Measurements from ENCODE around the gene CLIC3.
A peak's percentile ranks its signal among the peaks of the same experiment; 100 is the strongest.

Gene CLIC3

DNA sequence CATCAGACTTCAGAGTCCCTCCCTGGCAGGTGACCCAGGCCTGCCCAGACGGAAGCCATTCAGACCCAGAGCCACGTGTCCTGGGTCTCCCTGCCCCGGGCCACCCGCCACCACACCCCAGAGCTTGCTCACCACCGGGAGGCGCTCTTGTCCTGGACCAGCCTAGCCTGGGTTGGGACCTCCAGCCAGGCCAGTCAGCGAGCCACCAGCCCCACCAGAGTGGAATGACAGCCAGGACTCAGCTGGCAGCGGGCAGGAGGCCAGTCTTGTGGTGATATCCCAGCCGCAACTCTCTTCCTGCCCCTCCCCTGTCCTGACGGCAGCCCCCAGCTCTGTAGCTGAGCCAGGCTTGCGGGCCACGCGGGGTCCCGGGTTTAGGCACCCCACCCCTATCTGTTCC, 20.7 kb downstream of the CLIC3 start:
- H3K27ac Mint-ChIP-seq = no peak overlapping the region
- H3K27me3 Mint-ChIP-seq = peaks cover 55% of the 10 kb centered on the region
- H3K9me3 Mint-ChIP-seq = no peaks in the 10 kb centered on the region
- no peak for ATAC-seq
- no peaks in the 10 kb centered on the region for H3K36me3 Mint-ChIP-seq
- H3K4me3 Mint-ChIP-seq = no peak overlapping the region
- H3K4me1 Mint-ChIP-seq = no peaks in the 10 kb centered on the region

DNA sequence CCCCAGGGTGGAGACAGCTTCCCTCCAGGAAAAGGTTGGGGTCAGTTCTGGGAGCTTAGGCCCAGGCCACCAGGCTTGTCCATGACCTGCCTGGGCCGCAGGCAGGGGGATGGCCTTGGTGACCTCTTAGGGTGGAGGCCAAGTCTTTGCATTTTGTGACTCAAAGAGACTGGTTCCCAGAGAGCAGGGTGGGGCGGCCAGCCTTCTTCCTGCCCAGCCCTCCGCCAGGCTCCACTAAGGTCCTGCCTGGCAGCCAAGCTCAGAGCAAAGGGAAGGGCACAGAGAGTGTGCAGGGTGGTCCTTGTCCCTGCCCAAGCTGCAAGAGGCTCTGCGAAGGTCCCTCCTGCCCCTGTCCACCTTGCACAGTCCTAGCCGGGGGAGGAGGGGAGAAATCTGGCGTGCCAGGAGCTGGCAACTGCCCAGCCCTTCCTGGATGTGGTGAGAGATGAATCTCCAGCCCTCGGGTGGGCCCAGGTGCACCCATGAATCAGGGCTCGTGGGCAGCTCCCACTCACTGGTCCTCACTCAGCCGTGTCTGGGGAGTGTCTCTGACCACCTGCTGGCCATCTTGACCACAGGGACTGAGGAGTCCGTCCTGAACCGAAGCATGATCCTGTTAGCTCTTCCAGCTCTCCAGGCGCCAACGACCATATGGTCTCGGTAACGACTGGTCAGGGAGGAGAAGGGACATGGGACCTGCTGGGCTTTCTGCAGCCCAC, 21.4 kb downstream of the CLIC3 start:
- no peaks in the 10 kb centered on the region for H3K36me3 Mint-ChIP-seq
- no peak overlapping the region for H3K27ac Mint-ChIP-seq
- H3K4me1 Mint-ChIP-seq = no peaks in the 10 kb centered on the region
- no peak for ATAC-seq
- H3K9me3 Mint-ChIP-seq = no peaks in the 10 kb centered on the region
- H3K4me3 Mint-ChIP-seq = no peak overlapping the region
- H3K27me3 Mint-ChIP-seq = peaks cover 55% of the 10 kb centered on the region

DNA sequence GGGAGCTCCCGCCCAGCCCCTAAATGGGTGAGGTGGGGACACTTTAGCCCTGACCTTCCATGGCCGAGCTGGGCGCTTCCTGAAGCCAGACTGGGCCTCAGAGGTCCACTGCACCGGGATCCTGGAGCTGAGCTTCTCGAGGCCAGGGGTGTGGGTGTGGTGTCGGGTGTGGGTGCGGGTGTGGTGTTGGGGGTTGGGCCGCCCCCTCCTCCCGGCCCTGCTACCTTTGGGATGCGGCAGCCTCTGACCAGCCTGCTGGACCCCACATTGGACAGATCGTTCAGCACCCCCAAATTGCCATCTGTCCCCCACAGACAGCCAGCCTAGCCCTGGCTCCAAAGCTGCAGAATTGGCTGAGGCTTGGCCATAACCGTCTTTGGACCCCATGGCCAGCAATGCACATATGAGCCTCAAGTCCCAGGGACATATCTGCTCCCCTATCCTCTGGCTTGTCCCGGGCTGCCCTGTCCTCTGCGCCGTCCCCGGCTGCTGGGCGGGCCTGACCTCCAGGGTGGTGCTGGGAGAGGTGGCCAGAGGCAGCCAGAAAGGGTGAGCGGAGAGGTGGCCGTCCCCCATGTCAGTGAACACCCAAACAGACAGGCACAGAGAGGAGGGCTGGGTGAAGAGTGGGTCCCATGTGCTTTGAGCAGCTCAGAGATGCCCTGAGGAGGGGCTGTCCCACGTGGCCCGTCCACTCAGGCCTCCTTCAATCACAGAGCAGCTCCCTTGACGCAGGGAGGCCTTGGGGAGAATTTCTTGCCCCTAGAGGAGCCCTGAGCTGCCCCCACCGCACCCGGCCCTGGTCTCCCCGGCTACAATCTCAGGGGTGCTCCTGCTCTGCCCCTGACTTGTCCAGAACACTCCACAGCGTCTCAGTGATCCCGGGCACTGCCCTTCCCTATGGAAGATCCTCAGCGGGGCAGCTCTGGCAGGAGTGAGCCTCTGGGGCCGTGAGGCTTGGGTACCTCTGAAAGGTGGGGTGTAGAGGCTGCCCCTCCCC, 22.4 kb downstream of the CLIC3 start:
- H3K4me1 Mint-ChIP-seq = no peaks in the 10 kb centered on the region
- no peaks in the 10 kb centered on the region for H3K36me3 Mint-ChIP-seq
- no peak overlapping the region for H3K27ac Mint-ChIP-seq

DNA sequence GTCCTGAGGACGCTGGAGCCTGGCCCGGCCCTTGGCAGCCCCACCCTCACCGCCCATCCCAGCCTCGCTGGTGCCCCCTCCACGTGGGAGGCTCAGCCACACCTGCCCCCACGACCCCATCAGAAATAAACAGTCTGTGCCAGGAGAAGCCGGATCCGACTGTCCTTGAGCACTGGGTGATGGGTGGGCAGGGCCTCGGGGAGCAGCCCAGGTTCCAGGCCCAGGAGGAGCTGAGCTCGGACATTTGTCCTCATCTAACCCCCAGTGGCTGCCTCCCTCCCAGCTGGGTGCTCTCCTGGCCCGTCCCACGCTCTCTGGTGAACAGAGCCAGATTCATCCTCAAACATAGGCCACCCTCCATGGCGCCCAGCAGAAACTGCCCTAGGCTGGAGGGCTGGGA, 23.6 kb downstream of the CLIC3 start:
- ATAC-seq = no peak
- no peak overlapping the region for H3K4me3 Mint-ChIP-seq

More for the DNA sequence above, 22.4 kb downstream of the CLIC3 start:
- Mint-ChIP-seq H3K9me3 (no peaks in the 10 kb centered on the region), H3K4me3 (no peak overlapping the region), H3K27me3 (peaks cover 62% of the 10 kb centered on the region)
- no peak for ATAC-seq

DNA sequence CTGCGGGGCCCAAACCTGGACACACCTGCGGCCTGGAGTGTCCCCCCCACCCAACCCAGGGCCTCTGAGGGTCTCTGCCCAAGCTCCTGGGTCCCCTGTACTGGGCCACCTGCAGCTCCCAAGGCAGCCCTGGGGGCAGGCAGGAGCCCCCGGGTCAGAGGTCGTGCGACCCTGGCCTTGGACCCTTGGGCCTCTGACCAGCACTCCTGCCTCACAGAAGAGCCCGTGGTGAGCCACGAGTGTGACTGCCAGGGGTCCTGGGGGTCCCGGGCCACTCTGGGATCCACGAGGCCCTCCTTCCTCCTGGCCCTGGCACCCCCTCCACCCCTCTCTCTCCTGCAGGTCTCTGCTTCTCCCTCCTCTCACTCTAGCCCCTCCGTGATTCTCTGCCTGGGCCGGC, 24.0 kb downstream of the CLIC3 start:
- H3K27me3 Mint-ChIP-seq = peaks cover 72% of the 10 kb centered on the region
- no peak overlapping the region for H3K4me3 Mint-ChIP-seq
- no peak overlapping the region for H3K27ac Mint-ChIP-seq
- no peak for ATAC-seq
- no peaks in the 10 kb centered on the region for H3K36me3 Mint-ChIP-seq
- no peaks in the 10 kb centered on the region for H3K9me3 Mint-ChIP-seq
- no peaks in the 10 kb centered on the region for H3K4me1 Mint-ChIP-seq

More for the DNA sequence above, 23.6 kb downstream of the CLIC3 start:
- H3K36me3 Mint-ChIP-seq = no peaks in the 10 kb centered on the region
- H3K9me3 Mint-ChIP-seq = no peaks in the 10 kb centered on the region
- no peak overlapping the region for H3K27ac Mint-ChIP-seq
- no peaks in the 10 kb centered on the region for H3K4me1 Mint-ChIP-seq
- H3K27me3 Mint-ChIP-seq = peaks cover 72% of the 10 kb centered on the region

DNA sequence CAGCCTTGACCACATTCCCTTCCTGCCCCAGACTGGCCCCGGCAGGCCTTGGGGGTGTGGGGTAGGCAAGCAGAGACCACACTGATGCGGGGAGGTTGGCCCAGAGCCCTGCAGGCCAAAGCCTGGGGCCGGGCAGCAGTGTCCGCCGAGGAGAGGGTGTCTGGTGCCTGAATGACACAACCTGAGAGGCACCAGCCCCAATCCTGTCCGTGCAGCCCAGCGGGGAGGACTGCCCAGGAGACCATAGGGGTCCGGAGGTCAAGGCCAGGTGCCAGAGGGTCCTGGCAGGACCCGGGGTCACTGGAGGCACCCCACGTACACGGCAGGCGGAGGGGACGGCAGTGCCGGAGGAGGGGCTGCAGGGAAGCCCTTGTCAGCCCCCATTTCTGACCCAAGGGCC, 24.6 kb downstream of the CLIC3 start:
- Mint-ChIP-seq H3K4me3 (no peak overlapping the region), H3K4me1 (no peaks in the 10 kb centered on the region), H3K27ac (no peak overlapping the region), H3K36me3 (no peaks in the 10 kb centered on the region), H3K27me3 (peaks cover 72% of the 10 kb centered on the region), H3K9me3 (no peaks in the 10 kb centered on the region)
- ATAC-seq = no peak

DNA sequence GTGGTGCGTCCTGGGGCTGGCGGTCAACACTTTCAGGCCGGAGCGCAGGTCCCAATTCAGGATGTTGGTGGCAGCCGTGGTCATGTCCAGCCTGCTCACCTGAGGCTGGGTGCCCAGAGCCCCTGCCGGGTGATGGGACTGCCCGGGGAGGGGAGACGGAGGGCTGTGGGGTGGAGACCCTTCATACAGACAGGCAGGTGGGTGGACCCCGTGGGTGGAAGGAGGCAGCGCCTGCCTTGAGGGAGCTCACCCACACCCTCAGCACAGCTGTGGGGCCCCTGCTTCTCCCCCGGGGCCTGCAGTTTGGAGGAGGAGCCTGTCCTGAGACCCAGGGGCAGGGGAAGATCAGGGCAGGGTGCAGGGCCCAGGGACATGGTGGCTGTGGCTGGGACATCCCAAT, 26.0 kb downstream of the CLIC3 start:
- Mint-ChIP-seq H3K27me3 (peaks cover 73% of the 10 kb centered on the region), H3K36me3 (no peaks in the 10 kb centered on the region), H3K4me3 (no peak overlapping the region), H3K27ac (no peak overlapping the region), H3K9me3 (no peaks in the 10 kb centered on the region), H3K4me1 (peaks cover 10% of the 10 kb centered on the region)
- ATAC-seq = no peak

DNA sequence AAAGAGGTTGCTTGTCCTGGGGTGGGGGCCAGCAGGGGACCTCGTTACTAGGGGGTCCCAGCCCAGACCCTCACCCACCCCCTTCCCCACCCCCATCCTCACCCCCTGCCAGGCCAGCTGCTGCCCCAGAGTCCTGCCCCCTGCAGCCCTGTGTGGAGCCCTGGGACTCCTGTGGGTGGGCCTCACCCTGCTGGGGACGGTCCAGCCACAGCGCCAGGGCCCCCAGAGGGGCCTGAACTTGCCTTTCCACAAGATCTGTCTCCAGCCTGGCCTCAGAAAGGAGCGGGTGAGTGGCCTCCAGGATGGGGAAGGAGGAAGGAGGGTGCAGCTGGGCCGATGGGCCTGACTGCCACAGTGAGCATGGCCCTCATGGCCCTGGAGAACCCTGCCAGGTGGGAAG, 26.6 kb downstream of the CLIC3 start:
- Mint-ChIP-seq H3K36me3 (no peaks in the 10 kb centered on the region), H3K27ac (no peak overlapping the region), H3K4me3 (no peak overlapping the region), H3K9me3 (no peaks in the 10 kb centered on the region), H3K27me3 (peaks cover 68% of the 10 kb centered on the region), H3K4me1 (peaks cover 10% of the 10 kb centered on the region)
- no peak for ATAC-seq

DNA sequence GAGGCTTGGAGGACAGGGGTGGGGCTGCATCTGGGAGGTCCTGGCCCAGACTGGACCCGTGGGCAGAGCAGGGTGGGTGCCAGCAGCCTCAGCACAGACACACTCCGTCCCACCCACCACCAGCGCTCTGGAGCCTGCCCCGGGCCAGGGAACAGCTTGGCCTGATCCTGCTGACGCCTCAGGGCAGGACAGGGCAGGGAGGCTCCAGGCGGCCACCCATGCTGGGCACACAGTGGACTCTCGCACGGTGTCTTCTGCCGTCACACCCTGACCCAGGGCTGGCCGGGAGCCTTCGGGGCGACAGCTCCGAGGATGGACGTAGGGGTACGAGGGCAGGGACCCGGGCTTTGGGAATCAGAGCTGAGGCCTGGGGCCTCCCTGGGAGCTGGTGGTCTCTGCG, 27.2 kb downstream of the CLIC3 start:
- no peak for ATAC-seq
- peaks cover 10% of the 10 kb centered on the region for H3K4me1 Mint-ChIP-seq
- H3K27me3 Mint-ChIP-seq = peaks cover 68% of the 10 kb centered on the region
- no peak overlapping the region for H3K27ac Mint-ChIP-seq
- no peaks in the 10 kb centered on the region for H3K9me3 Mint-ChIP-seq
- H3K4me3 Mint-ChIP-seq = no peak overlapping the region
- no peaks in the 10 kb centered on the region for H3K36me3 Mint-ChIP-seq

DNA sequence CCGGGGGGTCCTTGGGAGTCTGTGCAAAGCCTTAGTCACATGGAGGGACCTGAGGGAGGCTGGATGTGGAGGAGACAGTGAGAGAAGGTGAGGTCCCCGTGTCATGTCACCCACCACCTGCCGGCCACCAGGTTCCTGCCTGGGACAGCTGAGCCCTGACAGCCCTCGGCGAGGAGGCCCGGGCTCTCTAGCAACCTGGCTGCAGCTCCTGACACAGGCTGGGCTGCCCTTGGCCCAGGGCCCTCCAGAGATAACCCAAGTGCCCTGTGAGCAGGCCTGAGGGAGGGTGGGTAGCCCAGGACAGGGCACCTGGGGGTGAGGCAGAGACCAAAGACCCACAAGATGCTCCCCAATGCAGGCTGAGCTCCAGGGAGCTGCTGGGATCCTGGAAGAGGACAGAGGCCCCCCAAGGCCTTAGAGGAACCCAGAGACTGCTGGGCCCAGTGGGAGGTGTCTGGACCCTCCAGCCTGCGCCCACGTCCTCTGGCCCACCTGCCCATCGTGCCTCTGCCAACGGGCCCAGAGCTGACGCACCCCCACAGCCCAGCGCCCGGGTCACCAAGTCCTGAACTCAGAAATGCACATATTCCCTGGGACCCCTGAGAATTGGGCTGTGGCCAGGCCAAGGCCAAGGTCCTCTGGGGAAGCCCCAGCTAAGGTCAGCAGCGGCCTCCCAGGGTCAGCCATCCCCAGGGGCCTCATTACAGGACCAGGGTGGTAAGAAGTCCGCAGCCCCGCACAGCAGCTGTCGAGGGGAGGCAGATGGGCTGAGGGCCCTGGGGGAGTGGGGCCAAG, 27.8 kb downstream of the CLIC3 start:
- Mint-ChIP-seq H3K4me1 (peaks cover 10% of the 10 kb centered on the region), H3K9me3 (no peaks in the 10 kb centered on the region), H3K4me3 (no peak overlapping the region), H3K27ac (no peak overlapping the region), H3K27me3 (peaks cover 68% of the 10 kb centered on the region), H3K36me3 (no peaks in the 10 kb centered on the region)
- ATAC-seq = no peak

DNA sequence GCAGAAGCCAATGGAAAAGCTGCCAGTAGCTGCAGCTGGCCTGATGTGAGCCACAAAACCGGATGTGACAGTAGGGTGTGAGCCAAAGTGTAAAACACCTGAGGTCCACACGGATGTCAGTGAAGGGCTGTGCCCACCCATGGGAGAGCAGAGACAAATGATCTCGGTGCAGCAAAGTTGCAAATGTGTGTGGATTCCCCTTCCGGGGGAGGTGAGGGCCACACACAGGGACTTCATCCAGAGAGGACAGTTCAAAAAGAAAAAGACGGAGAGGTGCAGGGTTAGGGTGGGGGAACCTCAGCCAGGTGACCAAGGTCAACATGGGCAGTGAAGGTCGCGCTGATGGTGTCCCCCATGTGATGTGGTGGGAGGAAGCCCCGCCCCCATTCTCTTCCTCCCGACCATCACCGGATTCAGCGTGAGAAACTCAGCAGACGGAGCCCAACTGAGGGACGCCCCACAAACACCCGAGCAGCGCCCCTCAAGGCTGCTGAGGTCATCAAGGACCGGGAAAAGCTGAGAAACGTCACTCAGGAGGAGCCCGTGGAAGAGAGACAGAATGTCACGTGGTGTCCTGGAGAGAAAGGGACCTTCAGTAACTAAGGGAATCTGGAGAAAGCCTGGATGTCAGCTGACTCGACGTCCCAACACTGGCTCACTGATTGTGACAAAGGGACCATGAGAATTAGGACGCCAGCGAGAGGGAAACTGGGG, 30.4 kb downstream of the CLIC3 start:
- H3K9me3 Mint-ChIP-seq = no peaks in the 10 kb centered on the region
- peak overlapping the region; percentile 29 for H3K4me3 Mint-ChIP-seq
- H3K27ac Mint-ChIP-seq = no peak overlapping the region
- H3K27me3 Mint-ChIP-seq = peaks cover 52% of the 10 kb centered on the region
- peaks cover 10% of the 10 kb centered on the region for H3K4me1 Mint-ChIP-seq
- no peaks in the 10 kb centered on the region for H3K36me3 Mint-ChIP-seq
- no peak for ATAC-seq

DNA sequence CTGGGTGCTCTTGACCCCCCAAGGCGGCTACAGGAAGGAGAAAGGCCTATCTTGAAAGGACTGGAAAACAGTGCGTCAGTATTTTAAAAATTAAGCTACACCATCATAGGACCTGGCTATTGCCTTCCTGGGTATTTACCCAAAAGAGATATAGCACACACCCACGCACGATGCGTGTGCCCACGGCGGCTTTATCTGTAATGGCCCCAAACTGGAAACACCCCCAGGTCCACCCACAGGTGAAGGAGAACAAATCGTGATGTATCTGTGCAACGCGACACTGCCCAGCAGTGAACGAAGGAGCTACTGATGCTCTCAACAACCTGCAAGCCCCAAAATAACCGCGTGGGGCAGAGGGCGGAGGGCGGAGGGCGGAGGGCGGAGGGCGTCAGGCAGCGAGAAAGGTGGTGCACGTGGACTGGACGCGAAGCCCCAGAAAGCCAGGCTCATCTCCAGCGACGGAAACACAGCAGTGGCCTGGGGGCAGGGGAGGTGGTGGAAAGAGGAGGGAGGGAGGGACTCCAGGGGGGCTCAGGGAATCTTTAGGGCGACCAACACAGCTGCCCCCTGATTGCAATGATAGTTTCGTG, 31.4 kb downstream of the CLIC3 start:
- Mint-ChIP-seq H3K27ac (no peak overlapping the region), H3K9me3 (no peaks in the 10 kb centered on the region), H3K4me1 (peaks cover 10% of the 10 kb centered on the region), H3K27me3 (peaks cover 42% of the 10 kb centered on the region), H3K4me3 (no peak overlapping the region), H3K36me3 (no peaks in the 10 kb centered on the region)
- no peak for ATAC-seq

DNA sequence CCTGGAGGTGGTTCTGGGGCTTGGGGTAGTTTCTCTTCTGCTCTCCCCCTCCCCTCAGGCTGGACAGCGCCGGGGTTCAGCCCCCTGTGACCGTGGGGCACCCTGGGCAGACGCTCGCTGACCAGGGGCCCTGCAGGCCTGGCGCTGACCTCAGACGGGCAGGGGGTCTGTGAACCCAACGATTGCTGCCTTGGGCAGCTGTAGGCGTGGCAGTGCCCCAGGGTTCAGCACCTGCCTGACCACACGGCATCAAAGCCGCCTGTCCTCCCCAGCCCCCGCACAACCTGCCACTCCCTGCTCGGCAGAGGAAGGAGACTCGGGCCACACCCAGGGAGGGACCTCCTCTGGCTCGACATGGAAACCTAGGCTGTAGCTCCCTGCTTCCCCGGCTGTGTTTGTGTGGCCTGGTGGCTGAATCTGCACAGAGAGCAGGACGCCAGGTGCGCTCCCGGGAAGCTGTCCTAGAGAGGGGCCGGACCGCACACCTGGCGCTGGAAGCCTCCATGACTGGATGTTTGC, 32.1 kb downstream of the CLIC3 start:
- no peaks in the 10 kb centered on the region for H3K36me3 Mint-ChIP-seq
- no peak overlapping the region for H3K27ac Mint-ChIP-seq
- H3K4me1 Mint-ChIP-seq = peaks cover 10% of the 10 kb centered on the region
- H3K9me3 Mint-ChIP-seq = no peaks in the 10 kb centered on the region
- no peak for ATAC-seq
- no peak overlapping the region for H3K4me3 Mint-ChIP-seq
- H3K27me3 Mint-ChIP-seq = peaks cover 37% of the 10 kb centered on the region

DNA sequence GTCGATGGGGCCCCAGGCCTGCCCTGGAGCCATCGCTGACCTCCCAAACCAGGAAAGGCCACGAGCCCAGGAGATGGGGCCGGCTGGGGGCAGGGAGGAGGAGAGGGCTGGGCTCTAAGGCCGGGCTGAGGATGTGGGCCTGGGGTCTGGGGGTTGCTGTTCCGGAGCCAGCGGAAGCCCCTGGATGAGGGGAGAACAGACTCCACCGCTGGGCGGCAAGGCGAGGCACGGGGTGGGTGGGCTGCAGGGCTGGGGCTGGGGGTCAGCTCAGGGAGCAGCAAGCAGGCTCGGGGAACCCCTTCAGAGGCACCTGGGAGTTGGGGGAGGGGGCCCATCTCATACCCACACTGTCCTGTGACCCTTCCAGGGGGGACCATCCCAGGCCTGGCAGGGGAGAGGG, 32.6 kb downstream of the CLIC3 start:
- peaks cover 37% of the 10 kb centered on the region for H3K27me3 Mint-ChIP-seq
- no peak for ATAC-seq
- H3K36me3 Mint-ChIP-seq = no peaks in the 10 kb centered on the region
- H3K4me1 Mint-ChIP-seq = peaks cover 10% of the 10 kb centered on the region
- H3K4me3 Mint-ChIP-seq = no peak overlapping the region
- H3K9me3 Mint-ChIP-seq = no peaks in the 10 kb centered on the region
- H3K27ac Mint-ChIP-seq = no peak overlapping the region
